HEK293T (cell line): ENCODE results near the gene ACTR5.

Source experiments
- CTBP1 ChIP-seq: fragments of 450-650 bp; IDR thresholded peaks from 2 replicates; pipeline ENCODE4 v1.6.1; 2016; ENCODE audit warnings: borderline replicate concordance
- ELF4 ChIP-seq: fragments of 450-650 bp; IDR thresholded peaks from 2 replicates; pipeline ENCODE4 v1.6.1; 2017; ENCODE audit warnings: antibody characterized with exemption
- FOXA1 ChIP-seq: fragments of 450-650 bp; IDR thresholded peaks from 2 replicates; pipeline ENCODE4 v1.6.1; 2016; ENCODE audit warnings: mild to moderate bottlenecking
- LEF1 ChIP-seq: fragments of 450-650 bp; IDR thresholded peaks from 2 replicates; pipeline ENCODE4 v1.6.1; 2017; ENCODE audit warnings: mild to moderate bottlenecking, borderline replicate concordance
- ZNF384 ChIP-seq: fragments of 450-650 bp; IDR thresholded peaks from 2 replicates; pipeline ENCODE4 v1.6.1; 2016

DNA sequence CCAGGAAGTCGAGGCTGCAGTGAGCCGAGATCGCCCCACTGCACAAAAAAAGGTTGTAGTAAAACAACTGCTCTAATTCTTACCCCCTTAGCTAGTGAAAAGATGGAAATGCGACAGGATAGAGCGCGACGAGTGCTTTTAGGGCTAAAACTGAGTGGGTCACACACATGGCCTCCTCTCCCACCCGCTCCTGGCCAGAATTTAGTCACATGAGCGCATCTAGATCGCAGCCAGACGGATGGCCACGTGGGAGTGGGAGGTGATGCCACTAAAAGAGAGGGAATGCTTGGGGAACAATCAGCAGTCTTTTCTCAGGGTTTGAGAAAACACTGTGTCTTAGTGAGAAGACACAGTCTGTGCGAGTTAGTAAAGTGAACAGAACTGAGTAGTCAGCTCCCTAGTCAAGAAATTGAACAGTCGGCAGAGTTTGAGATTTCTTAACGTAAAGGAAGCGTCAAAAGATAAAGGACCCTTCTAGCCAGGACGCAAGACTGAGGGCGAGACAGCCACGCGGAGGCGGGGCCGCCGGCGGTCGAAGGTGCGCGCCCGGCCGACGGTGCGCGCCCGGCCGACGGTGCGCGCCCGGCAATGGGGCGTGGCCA is 664 bp upstream of the ACTR5 start:
- TF ChIP-seq LEF1 (no peak), ZNF384 (no peak), FOXA1 (no peak), ELF4 (no peak), CTBP1 (no peak)
